ENCODE results near the gene MAP3K14. TPM values are rescaled to one million over a fixed set of nuclear protein-coding genes. Genes with fewer than 3 reads are reported as not detected.
A peak's percentile ranks its signal among the peaks of the same experiment; 100 is the strongest.

MAP3K14 gene
- total and polyA plus RNA-seq, 5 donors, result 10.8 to 17.1 (median 15.0) TPM

- Histone ChIP-seq H3K27ac (ENCODE audit: low read length) (no peak overlapping the region), H3K4me1 (ENCODE audit: control insufficient read depth, insufficient read depth, low read length) (no peaks in the 10 kb centered on the region), H3K9me3 (ENCODE audit: control insufficient read depth, low read length) (no peaks in the 10 kb centered on the region), H3K4me3 (ENCODE audit: low read length) (no peak overlapping the region), H3K27me3 (ENCODE audit: control insufficient read depth, insufficient read depth) (no peaks in the 10 kb centered on the region)
- DNase-seq (no peak), ATAC-seq (no peak)
- intact Hi-C loops (cut with DNase I), result loop anchor here in 1 of 4 donors (5.0 kb wide), 1 partner anchor 36 kb away; no protein-coding TSS in a partner anchor
- 79% methylated on average over 4 of the region's 4 CpGs for WGBS
Measured at GRCh38 chr17:45325810-45326209, 9.0 kb upstream of the MAP3K14 start.

- H3K27me3 ChIP-seq (ENCODE audit: control insufficient read depth, insufficient read depth), result no peaks in the 10 kb centered on the region
- ATAC-seq (no peak), DNase-seq (no peak)
- no peak overlapping the region for H3K27ac ChIP-seq (ENCODE audit: low read length)
- 92% methylated on average over 1 of the region's 1 CpG for WGBS
- intact Hi-C loops (cut with DNase I), result no loop called here
- H3K9me3 ChIP-seq (ENCODE audit: control insufficient read depth, low read length), result no peaks in the 10 kb centered on the region
- no peaks in the 10 kb centered on the region for H3K4me1 ChIP-seq (ENCODE audit: control insufficient read depth, insufficient read depth, low read length)
- H3K4me3 ChIP-seq (ENCODE audit: low read length), result no peak overlapping the region
Measured at GRCh38 chr17:45324336-45324735, 7.5 kb upstream of the MAP3K14 start.

- H3K27ac ChIP-seq (ENCODE audit: low read length), result no peak overlapping the region
- WGBS, result 97% methylated on average over 2 of the region's 2 CpGs
- ATAC-seq (no peak), DNase-seq (no peak)
- H3K9me3 ChIP-seq (ENCODE audit: control insufficient read depth, low read length), result no peaks in the 10 kb centered on the region
- no peaks in the 10 kb centered on the region for H3K4me1 ChIP-seq (ENCODE audit: control insufficient read depth, insufficient read depth, low read length)
- no peaks in the 10 kb centered on the region for H3K27me3 ChIP-seq (ENCODE audit: control insufficient read depth, insufficient read depth)
- H3K4me3 ChIP-seq (ENCODE audit: low read length), result no peak overlapping the region
- intact Hi-C loops (cut with DNase I), result no loop called here
Measured at GRCh38 chr17:45322168-45322567, 5.3 kb upstream of the MAP3K14 start.

DNA sequence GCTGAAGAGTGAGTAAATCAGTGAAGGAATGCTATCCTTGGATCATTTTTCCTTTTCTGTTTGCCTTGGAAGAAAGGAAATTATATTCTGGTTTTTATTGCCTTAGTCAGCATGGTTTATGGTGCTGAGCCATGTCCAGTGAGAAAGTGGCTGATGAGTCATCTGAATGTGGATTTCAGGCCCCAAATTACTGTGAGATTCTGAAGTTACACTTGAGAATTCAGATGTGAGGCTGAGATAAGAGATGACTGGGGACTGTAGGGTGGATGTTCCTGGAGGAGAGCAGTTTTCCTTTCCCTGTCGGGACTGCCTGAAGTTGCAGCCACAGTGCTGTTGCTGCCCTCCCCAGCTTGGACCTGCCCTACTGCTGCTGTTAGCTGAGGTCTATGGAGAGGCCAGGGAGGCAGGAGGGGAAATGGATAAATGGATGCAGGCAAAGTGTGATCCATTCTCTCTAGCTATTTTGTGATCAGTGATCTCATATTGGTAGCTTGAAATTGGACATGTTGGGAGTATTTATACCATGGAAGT lies 4.2 kb upstream of the MAP3K14 start:
- Histone ChIP-seq H3K9me3 (ENCODE audit: control insufficient read depth, low read length) (no peaks in the 10 kb centered on the region), H3K4me3 (ENCODE audit: low read length) (no peak overlapping the region), H3K27ac (ENCODE audit: low read length) (no peak overlapping the region), H3K27me3 (ENCODE audit: control insufficient read depth, insufficient read depth) (no peaks in the 10 kb centered on the region), H3K4me1 (ENCODE audit: control insufficient read depth, insufficient read depth, low read length) (no peaks in the 10 kb centered on the region)
- intact Hi-C loops (cut with DNase I), result no loop called here
- DNase-seq, result no peak
- 15% methylated on average over 1 of the region's 1 CpG for WGBS
- ATAC-seq, result no peak

GRCh38 chr17:45320349-45320930 lies 3.6 kb upstream of the MAP3K14 start:
- no peak for ATAC-seq
- DNase-seq, result no peak
- WGBS, result 87% methylated on average over 5 of the region's 5 CpGs
- intact Hi-C loops (cut with DNase I), result no loop called here
- H3K9me3 ChIP-seq (ENCODE audit: control insufficient read depth, low read length), result no peaks in the 10 kb centered on the region
- H3K27ac ChIP-seq (ENCODE audit: low read length), result no peak overlapping the region
- H3K4me1 ChIP-seq (ENCODE audit: control insufficient read depth, insufficient read depth, low read length), result peaks cover 2% of the 10 kb centered on the region
- H3K27me3 ChIP-seq (ENCODE audit: control insufficient read depth, insufficient read depth), result no peaks in the 10 kb centered on the region
- no peak overlapping the region for H3K4me3 ChIP-seq (ENCODE audit: low read length)

- intact Hi-C loops (cut with DNase I), result loop anchor here in 2 of 4 donors (5.0 to 10.0 kb wide), 4 partner anchors 42 to 174 kb away; partner anchors contain the start of gene HEXIM1 (in 1 of the 2)
- H3K27me3 ChIP-seq (ENCODE audit: control insufficient read depth, insufficient read depth), result no peaks in the 10 kb centered on the region
- no peak overlapping the region for H3K4me3 ChIP-seq (ENCODE audit: low read length)
- ATAC-seq (no peak), DNase-seq (no peak)
- H3K9me3 ChIP-seq (ENCODE audit: control insufficient read depth, low read length), result no peaks in the 10 kb centered on the region
- H3K4me1 ChIP-seq (ENCODE audit: control insufficient read depth, insufficient read depth, low read length), result peaks cover 3% of the 10 kb centered on the region
- H3K27ac ChIP-seq (ENCODE audit: low read length), result no peak overlapping the region
- WGBS, result 92% methylated on average over 5 of the region's 5 CpGs
Measured at GRCh38 chr17:45319239-45319703, 2.5 kb upstream of the MAP3K14 start.

- WGBS, result 95% methylated on average over 7 of the region's 7 CpGs
- Histone ChIP-seq H3K4me3 (ENCODE audit: low read length) (no peak overlapping the region), H3K9me3 (ENCODE audit: control insufficient read depth, low read length) (no peaks in the 10 kb centered on the region), H3K4me1 (ENCODE audit: control insufficient read depth, insufficient read depth, low read length) (peaks cover 6% of the 10 kb centered on the region), H3K27ac (ENCODE audit: low read length) (no peak overlapping the region), H3K27me3 (ENCODE audit: control insufficient read depth, insufficient read depth) (no peaks in the 10 kb centered on the region)
- ATAC-seq (no peak), DNase-seq (peak in 1 of 3 donors; percentile 18)
- intact Hi-C loops (cut with DNase I), result loop anchor here in 2 of 4 donors (5.0 to 10.0 kb wide), 4 partner anchors 41 to 174 kb away; partner anchors contain the start of gene HEXIM1 (in 1 of the 2)
Measured at GRCh38 chr17:45318561-45319230, 1.9 kb upstream of the MAP3K14 start.

GRCh38 chr17:45317111-45317928 lies 500 bp upstream of the MAP3K14 start:
- H3K27me3 ChIP-seq (ENCODE audit: control insufficient read depth, insufficient read depth), result no peaks in the 10 kb centered on the region
- ATAC-seq (peak; percentile 94 to 95), DNase-seq (peak; percentile 100)
- peak overlapping the region; percentile 21 for H3K4me3 ChIP-seq (ENCODE audit: low read length)
- peaks cover 15% of the 10 kb centered on the region for H3K4me1 ChIP-seq (ENCODE audit: control insufficient read depth, insufficient read depth, low read length)
- H3K9me3 ChIP-seq (ENCODE audit: control insufficient read depth, low read length), result no peaks in the 10 kb centered on the region
- peak overlapping the region; percentile 25 for H3K27ac ChIP-seq (ENCODE audit: low read length)
- WGBS, result 1% methylated on average over 54 of the region's 54 CpGs
- intact Hi-C loops (cut with DNase I), result loop anchor here in 2 of 4 donors (5.0 to 10.0 kb wide), 4 partner anchors 40 to 173 kb away; partner anchors contain the start of gene HEXIM1 (in 1 of the 2)

- intact Hi-C loops (cut with DNase I), result loop anchor here in 2 of 4 donors (5.0 to 10.0 kb wide), 4 partner anchors 39 to 171 kb away; partner anchors contain the start of gene HEXIM1 (in 1 of the 2)
- Histone ChIP-seq H3K4me1 (ENCODE audit: control insufficient read depth, insufficient read depth, low read length) (peaks cover 27% of the 10 kb centered on the region), H3K27me3 (ENCODE audit: control insufficient read depth, insufficient read depth) (no peaks in the 10 kb centered on the region), H3K4me3 (ENCODE audit: low read length) (peak overlapping the region; percentile 92), H3K9me3 (ENCODE audit: control insufficient read depth, low read length) (no peaks in the 10 kb centered on the region), H3K27ac (ENCODE audit: low read length) (peak overlapping the region; percentile 94)
- ATAC-seq, result no peak
- no peak for DNase-seq
- WGBS, result 11% methylated on average over 13 of the region's 13 CpGs
Measured at GRCh38 chr17:45315648-45316433, 979 bp downstream of the MAP3K14 start.

Measured in right cardiac atrium (tissue), 5 donors.